ENCODE results near the gene WDR37. TPM values are rescaled to one million over a fixed set of nuclear protein-coding genes. Genes with fewer than 3 reads are reported as not detected.
"Not testable (repeated sequence)": the region's sequence is repeated elsewhere in the genome, so short reads cannot be mapped to it uniquely, and the experiment has no call there.

WDR37 gene, protein sequence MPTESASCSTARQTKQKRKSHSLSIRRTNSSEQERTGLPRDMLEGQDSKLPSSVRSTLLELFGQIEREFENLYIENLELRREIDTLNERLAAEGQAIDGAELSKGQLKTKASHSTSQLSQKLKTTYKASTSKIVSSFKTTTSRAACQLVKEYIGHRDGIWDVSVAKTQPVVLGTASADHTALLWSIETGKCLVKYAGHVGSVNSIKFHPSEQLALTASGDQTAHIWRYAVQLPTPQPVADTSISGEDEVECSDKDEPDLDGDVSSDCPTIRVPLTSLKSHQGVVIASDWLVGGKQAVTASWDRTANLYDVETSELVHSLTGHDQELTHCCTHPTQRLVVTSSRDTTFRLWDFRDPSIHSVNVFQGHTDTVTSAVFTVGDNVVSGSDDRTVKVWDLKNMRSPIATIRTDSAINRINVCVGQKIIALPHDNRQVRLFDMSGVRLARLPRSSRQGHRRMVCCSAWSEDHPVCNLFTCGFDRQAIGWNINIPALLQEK
- total RNA-seq (2014; rRNA removed; shearing (Covaris generic)) = 3.2 and 6.2 TPM in 2 replicates

DNA sequence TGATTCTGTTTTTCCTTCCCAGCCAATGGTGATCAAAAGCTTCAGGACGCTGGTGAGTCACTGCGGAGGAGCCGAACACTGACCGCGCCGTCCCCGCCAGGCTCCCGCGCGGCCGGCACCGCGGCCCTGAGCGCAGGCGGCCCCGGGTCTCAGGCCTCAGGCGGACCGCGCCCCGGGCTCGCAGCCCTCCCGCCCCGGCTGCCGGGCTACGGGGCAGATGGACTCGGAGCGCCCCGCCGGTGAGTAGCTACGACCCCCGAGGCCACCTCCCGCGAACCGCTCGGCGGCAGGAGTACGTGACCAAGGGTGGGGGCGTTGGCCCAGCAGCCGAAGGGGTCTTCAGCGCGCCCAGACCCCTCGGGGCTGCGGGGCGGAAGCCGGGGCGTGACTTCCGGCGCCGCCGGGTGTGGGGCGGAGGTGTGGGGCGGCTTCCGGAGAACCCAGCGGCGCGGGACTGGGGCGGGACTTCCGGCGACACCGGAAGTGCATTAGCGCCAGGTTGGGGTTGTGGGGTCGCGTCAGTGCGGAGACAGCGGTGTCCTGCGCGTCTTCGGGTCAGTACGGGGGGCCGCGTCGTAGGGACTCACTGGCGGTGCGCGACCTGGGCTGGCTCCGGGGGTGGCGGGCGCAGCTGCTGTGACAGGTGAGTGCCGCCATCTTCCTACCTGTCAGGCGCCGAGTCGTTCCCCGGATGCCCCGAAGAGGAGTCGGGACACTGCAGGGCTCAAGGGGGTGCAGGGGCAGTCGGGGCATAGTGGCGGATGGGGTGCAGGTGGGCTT is at the start of gene WDR37:
WDR37 (plus strand) TSS at position 60 of the 780 bp plus-strand sequence. CDS start 15,771 bp downstream, outside the sequence.
- peak; percentile 60 for DNase-seq (ENCODE audit: low spot score)

DNA sequence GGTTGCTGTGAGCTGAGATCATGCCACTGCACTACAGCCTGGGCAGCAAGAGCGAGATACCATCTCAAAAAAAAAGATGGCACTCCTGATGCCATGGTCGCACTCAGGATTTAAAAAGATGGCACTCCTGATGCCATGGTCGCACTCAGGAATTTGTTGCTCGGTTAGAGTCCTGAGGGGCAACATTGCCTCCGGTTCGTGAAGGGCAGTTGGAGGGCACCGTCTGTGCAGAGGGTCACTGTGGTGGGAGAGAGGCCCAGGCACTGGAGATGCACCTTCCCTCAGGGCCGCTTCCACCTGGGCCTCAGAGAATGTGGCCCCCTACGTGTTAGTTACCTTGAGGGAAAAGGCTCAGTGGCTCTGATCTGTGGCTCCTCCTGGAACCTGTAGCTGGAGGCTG is 49.6 kb upstream of the WDR37 start:
- no peak for DNase-seq (ENCODE audit: low spot score)

DNA sequence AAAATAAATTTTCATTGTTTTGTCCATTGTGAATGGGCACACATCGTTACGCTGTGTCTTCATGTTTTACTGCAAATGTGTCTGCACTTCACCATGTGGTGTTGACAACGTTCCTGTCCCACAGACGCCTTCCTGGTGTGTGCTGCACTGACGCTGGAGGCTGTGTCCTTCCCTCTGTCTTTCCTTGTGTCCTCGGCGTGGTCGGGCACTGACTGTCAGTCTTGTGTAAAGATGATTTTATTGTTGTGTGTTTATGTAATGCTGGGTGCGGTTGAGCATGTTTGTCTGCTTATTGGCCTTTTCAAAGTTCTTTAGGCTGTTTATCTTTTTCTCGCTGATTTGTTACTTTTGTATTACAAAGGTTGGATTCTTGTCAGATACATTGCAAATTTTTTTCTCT is 48.6 kb upstream of the WDR37 start:
- no peak for DNase-seq (ENCODE audit: low spot score)

DNA sequence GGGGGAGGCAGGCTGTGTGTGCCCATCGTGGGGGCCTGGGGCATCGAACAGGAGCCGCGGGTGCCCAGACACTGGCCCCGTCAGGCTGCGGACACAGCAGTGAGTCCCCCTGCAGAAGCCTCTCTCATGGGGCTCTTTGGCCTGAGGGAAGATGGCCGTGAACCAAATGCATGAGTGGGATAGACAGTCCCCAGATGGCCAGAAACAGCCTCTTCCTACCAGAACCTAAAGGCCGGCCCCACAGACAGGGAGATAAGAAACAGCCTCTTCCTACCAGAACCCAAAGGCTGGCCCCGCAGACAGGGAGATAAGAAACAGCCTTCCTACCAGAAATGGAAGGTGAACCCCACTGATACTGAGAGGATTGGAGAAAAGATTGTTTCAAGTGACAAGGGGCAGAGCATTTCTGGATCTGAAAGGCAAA is 47.1 kb upstream of the WDR37 start:
- no peak for DNase-seq (ENCODE audit: low spot score)

DNA sequence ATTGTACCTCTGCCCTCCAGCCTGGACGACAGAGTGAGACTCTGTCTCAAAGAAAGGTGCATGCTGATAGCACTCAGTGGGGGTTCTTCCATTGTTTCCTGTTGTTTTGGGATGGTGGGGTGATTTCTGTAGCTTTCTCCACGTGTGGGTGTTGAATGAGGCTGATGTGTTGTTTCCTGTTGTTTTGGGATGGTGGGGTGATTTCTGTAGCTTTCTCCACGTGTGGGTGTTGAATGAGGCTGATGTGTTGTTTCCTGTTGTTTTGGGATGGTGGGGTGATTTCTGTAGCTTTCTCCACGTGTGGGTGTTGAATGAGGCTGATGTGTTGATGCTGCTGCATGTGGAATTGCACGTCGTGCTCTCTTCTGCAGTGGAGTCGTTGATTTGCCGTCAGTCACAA is 46.2 kb upstream of the WDR37 start:
- DNase-seq (ENCODE audit: low spot score) = not testable (repeated sequence)

DNA sequence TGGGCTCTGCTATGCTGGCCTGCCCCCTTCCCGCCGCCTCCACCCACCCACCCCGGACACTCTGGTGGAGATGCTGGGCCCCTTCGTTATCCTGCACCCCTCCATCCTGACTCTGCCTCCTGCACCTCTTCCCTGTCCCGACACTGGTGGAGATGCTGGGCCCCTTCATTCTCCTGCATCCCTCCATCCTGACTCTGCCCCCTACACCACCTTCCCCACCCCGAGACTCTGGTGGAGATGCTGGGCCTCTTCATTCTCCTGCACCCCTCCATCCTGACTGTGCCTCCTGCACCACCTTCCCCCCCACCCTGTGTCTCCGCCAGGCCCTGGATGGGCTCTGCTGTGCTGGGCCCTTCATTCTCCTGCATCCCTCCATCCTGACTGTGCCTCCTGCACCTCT is 45.5 kb upstream of the WDR37 start:
- DNase-seq (ENCODE audit: low spot score) = no peak

DNA sequence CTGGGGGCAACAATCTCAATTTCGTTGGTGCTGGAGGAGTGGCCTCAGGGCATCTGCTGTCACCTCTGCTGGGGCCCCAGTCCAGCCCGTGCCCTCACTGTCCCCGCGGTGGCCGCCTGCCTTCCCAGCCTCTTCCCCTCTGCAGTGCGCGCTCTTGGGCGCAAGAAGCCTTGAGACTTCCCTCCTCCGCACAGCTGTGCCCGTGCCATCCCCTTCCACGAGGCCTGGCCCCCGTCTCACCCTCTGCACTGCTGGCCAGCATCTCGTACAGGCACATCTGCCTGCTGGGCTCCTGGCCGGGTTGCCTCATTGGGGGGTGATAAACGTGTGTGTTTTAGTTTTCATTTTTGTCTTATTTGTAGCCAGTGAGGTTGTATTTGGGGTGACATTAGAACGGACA is 44.5 kb upstream of the WDR37 start:
- no peak for DNase-seq (ENCODE audit: low spot score)

DNA sequence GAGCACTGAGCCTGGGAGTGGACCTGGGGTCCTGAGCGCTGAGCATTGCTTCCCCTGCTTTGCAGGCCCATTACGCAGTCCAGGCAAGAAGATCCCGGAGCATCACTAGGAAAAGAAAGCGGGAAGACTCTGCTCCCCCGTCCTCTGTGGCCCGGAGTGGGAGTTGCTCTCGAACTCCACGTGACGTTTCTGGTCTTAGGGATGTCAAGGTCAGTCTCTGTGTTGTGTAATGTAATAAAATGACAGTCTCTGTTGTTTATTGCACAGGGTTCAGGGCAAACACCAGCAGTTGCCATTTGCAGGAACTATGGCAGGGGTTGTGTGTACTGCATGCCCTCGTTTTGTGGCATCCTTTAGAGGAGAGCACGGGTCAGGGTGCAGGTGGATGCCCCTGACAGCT is 40.5 kb upstream of the WDR37 start:
- no peak for DNase-seq (ENCODE audit: low spot score)

DNA sequence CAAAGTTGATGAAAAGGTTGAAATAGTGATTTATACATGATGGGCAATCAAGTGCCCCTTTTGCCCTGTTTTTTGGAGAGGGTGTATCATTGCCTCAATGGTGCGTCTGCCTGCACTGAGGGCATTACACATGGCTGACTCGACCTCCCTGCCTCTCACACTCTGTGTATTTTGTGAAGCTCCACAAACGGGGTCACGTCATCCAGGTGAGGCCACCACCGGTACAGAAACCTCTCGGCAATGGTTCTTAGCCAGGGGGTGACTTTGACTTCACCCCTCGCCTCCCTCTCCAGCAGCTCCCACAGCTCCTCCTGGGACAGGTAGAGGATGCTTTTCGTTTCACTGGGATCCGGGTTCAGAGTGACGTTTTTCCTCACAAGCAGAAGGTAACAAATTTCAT is 36.8 kb upstream of the WDR37 start:
- DNase-seq (ENCODE audit: low spot score) = no peak

DNA sequence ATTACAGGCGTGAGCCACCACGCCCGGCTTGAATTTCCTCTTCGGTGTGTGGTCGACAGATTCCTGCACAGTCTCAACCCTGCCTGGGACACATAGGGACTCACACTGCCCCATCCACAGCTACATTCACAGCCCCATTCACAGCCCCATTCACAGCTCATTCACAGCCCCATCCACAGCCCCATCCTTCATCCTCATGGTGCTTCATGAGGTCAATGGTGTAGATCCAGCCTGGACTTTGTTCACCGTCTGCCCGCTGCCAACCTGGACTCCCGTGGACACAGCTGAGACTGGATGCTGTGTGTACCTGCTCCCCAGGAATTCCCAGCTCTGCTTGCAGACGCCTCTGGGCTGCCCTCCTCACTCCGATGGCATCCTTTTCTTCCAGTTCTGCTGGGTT is 35.7 kb upstream of the WDR37 start:
- DNase-seq (ENCODE audit: low spot score) = no peak

DNA sequence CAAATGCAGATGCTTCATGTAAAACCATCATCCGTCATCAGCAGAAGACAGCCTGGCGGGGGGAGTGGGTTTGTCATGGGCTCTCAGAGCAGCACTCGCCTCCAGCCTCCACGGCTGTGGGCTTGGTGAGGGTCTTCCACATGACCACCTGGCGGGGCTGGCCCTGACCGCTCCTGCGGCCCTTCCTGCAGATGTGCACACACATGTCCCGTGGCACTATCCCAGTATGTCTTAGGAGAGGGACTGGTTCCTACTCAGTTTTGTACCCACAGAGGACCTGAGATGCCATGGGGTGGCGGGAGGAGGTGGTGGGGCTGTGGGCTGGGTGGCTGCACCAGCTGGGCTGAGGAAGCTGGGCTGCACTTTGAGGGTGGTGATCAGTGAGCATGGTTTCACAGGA is 35.2 kb upstream of the WDR37 start:
- no peak for DNase-seq (ENCODE audit: low spot score)

DNA sequence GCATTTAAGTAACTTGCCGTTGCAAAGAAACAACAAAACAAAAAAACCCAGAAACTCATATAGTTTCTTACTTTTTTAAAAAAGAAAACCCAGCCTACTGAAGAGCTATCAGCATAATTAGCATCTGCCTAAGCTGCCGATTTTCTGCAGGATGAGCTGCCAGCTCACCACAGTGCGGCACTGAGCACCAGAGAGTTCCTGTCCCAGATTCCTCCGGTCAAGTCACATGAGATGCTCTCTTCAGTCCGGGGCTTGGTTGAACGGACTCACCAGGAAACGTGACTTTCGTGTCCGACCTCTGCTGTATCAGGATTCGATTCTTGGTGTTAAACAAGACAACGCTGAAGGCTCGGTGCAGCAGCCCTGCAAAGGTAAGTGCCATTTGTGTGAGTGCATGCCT is 33.8 kb upstream of the WDR37 start:
- no peak for DNase-seq (ENCODE audit: low spot score)

DNA sequence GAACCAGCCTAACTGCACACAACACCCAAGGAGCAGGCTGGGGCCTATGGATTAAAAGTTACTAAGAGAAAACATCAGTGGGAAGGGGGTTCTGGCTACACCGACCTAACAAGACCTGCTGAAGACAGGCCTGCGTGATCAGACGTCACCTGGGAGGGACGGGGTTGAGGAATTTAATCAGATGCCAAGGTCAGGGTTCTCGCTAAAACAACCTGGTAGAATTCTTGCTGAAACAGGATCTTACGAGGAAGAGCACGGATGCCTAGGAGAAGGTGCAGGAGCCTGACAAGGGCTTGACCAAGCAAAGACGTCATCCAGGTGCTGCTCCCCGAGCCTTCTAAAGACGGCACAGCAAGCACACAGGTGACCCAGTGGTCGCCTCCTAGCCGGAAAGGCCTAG is 32.1 kb upstream of the WDR37 start:
- no peak for DNase-seq (ENCODE audit: low spot score)

DNA sequence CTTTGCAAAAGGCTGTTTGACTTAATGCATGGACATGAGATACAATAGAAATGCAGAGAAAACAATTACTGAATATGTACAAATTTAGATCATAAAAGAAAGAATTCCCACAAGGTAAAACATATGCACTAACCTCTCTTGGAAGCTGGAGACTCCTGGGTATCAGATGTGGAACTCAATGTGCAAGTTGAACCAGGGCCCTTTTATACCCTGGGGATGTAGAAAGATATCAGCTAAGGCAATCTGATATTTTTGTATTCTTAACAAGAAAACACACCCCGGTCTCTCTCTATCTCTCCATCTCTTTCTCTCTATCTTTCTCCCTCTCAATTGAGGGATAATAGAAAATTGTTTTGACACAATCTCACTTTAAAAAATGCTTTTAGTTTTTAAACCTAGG is 30.5 kb upstream of the WDR37 start, which contains the start of gene IDI2:
IDI2 (minus strand) TSS at position 177 of the 400 bp plus-strand sequence. CDS start 1,136 bp downstream, outside the sequence.
- no peak for DNase-seq (ENCODE audit: low spot score)

DNA sequence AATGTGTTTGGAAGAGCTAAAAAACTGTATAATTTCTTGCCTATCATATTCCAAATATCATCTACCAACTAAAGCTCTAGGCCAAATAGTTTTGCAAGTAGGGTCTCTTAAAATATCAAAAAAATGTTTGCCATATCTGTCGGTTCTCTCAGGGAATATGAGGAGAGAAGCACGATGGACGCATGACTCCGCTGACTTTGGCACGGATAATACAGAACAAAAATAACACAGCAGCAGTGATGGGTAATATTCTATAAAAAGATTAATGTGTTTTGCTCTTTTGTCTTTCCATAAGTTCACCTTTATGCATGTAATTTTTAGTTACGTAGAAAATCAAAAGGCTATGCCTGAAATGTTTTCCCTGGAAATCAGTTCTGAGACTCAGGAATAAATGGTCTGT is 29.6 kb upstream of the WDR37 start:
- DNase-seq (ENCODE audit: low spot score) = no peak

DNA sequence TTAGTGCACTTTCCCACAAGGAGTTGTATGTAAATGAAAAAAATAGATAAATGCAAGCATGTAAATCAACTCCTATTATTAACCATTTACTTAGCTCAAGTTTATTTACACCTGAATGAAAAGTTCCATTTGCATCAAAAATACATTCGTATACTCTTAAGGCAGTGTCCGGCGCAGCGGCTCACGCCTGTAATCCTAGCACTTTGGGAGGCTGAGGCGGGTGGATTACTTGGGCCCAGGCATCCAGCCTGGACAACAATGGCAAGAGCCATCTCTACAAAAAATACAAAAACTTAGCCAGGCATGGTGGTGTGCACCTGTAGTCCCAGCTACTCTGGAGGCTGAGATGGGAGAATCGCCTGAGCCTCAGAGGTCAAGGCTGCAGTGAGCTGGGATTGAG is 26.3 kb upstream of the WDR37 start:
- DNase-seq (ENCODE audit: low spot score) = no peak

DNA sequence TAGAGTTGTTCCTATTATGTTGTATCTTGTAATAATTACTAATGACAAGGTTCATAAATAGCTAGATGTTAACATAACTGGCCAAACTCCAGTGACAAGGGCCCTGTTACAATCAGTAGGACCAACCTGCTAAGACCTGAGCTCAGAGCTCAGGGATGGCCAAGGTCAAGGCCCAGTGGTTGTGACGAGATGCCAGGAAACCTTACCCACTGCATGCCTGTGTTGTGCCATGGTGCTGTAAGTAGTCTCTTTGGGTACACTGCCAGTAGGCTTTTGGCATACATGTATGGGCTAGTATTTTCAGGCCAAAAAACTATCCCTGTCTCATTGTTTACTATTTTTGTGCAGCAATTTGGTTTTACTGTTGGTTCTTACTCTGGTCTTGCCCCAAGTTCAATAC is 22.6 kb upstream of the WDR37 start:
- DNase-seq (ENCODE audit: low spot score) = no peak

DNA sequence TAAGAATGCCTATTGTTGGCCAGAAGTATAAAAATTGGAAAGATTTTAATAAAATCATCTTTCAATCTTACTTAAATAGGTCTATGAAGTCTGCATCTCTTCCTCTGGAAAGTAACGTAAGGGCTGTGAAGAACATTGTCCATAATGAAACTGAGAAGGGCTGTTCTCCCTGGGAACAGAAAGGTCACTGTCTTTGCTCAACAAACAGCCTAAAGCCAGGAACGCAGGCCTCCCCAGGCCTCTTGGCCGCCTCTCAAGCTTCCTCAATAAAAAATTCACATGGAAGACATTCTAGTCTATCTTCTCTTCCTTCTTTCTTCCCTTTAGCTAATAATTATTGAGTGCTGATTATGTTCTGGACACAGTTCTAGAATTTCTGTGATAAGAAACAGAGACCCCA is 21.4 kb upstream of the WDR37 start:
- no peak for DNase-seq (ENCODE audit: low spot score)

DNA sequence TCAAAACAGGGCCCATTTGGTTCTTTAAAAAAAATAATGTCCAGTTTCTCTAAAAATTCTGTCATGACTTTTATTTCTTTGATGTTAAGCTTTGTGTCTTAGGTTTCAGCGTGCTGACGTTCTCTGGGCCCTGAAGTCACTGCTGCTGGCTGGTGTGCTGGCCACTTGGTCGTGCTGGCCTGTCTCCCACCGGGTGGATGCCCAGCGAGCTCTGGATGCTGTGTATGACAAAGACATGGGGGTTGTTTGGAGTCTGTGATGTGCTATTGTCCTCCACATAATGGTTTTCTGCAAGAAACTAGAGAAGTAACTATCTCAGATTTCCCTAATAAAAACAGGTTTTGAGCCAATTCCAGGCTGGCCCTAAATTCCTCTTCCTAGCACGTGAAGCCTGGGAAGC is 21.0 kb upstream of the WDR37 start:
- DNase-seq (ENCODE audit: low spot score) = no peak

DNA sequence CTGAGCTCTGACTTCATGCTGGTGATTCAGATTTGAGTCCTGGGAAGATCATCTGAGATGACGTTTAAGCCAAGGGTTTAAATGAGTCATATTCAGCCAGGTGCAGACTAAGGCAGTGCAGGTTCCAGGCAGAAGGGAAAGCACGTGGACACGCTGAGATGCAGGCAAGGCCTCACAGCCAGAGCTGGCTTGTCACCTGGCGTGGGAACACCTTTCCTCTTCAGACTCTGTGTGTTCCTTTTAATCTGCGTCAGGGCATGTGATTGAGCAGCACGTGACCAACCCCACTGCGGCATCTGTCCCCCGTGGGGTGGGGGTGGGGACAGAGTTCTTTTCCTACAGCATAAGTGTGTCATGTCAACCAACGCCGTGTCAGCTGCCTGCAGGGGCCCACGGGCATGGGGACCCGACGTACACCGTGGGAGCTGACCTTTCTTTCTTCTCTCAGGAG is 19.8 kb upstream of the WDR37 start:
- DNase-seq (ENCODE audit: low spot score) = no peak

DNA sequence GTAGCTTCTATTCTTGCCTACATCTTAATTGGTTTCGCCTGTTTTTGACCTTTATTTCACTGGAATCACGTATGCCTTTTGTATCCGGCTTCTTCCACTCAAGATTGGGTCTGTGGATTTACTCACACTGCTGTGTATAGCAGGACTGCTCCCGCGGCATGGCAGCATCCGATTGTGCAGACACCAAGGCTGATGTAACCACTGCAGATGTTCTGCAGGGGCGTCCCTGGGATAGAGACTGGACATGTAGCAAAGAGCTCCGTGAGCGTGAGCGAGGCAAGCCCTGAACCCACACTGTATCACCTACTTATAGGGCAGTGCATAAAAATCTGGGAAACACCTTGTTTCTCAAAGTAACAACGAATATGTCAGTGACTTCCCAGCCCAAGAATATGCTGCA is 19.1 kb upstream of the WDR37 start:
- DNase-seq (ENCODE audit: low spot score) = no peak

DNA sequence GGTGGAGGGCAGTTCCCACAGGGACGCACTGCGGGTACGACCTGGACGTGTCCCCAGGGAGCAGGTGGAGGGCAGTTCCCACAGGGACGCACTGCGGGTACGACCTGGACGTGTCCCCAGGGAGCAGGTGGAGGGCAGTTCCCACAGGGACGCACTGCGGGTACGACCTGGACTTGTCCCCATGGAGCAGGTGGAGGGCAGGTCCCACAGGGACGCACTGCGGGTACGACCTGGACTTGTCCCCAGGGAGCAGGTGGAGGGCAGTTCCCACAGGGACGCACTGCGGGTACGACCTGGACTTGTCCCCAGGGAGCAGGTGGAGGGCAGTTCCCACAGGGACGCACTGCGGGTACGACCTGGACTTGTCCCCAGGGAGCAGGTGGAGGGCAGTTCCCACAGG is 17.4 kb upstream of the WDR37 start:
- not testable (repeated sequence) for DNase-seq (ENCODE audit: low spot score)

DNA sequence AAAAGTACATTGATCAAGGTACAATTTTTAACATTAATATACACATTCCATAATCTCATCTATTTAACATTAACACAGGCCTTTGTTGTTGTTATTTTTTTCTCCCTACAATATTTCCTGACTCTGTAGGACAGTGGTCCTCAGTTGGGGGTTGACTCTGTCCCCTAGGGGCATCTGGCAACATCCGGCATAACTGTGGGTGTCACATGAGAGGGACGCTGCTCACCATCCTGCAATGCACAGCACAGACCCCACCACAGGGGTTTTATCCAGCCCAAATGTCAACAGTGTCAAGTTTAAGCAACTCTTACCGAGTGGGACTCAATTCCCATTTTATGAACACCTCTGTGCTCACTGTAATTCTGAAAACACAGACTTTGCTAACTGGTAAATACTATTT is 16.1 kb upstream of the WDR37 start:
- DNase-seq (ENCODE audit: low spot score) = no peak
